K562 (cell line): ENCODE measurements around the gene CAMK2G. TPM values are rescaled to one million over a fixed set of nuclear protein-coding genes. Genes with fewer than 3 reads are reported as not detected.

Experiments used
- ATAC-seq: fragments of 200-7000 bp; cut with Tn5 transposase; 3 replicates; pipeline ENCODE4 v1.9.1; 2020; ENCODE audit warnings: moderate library complexity
- BruUV-seq: library from RNA; stranded (reverse); fragments of 400-500 nt; replicated peaks from 2 replicates; lab custom pipeline; 2021; lab: Mats Ljungman, UMichigan
- CTCF ChIA-PET: fragments of 300-600 bp; formaldehyde crosslinking; extraction: SDS; loops from one replicate; lab custom pipeline; 2021; ENCODE audit warnings: low intra/inter-chr PET ratio; lab: Yijun Ruan, JAX
- POLR2A ChIA-PET: fragments of 300-600, 350-650 bp; sonication (Branson Sonifier 250); formaldehyde crosslinking; extraction: SDS; loops from one replicate; lab custom pipeline; 2021; ENCODE audit warnings: antibody characterized with exemption, inconsistent platforms; lab: Yijun Ruan, JAX
- DNase-seq, 4 experiments: peaks; one replicate each; pipeline versions ENCODE4 v3.0.0 to v3.0.0-alpha.2; 2011 to 2018; ENCODE audit warnings: low spot score in 3 of 4, mixed read lengths in 3 of 4; ENCODE audit errors: extremely low read depth in 1 of 4
- FAIRE-seq: peaks from 2 replicates; lab custom pipeline; 2011; peaks lifted over from hg19 to GRCh38; lab: Jason Lieb, UNC
- H2AFZ ChIP-seq: 2 replicates; pipeline ENCODE4 v1.6.0; 2011; ENCODE audit warnings: low read depth, low read length, control low read depth, inconsistent platforms
- H3K27ac ChIP-seq: fragments of 200-600 bp; 3 replicates; pipeline ENCODE4 v1.8.0; 2011; ENCODE audit warnings: low read depth, mild to moderate bottlenecking, control low read depth, inconsistent platforms, low read length, moderate library complexity, mixed read lengths; ENCODE audit errors: extremely low read depth
- H3K27me3 ChIP-seq, 2 experiments: fragments of 300-600 bp in 1 of 2; 2 replicates in 1 of 2; 3 replicates in 1 of 2; pipeline versions ENCODE4 v1.6.0 to v1.8.0; 2011; ENCODE audit warnings: inconsistent platforms in 2 of 2, low read length in 2 of 2, mild to moderate bottlenecking in 1 of 2, mixed read lengths in 1 of 2, moderate library complexity in 1 of 2; ENCODE audit not compliant: control insufficient read depth in 2 of 2, insufficient read depth in 2 of 2
- H3K36me3 ChIP-seq: fragments of 300-600 bp; 3 replicates; pipeline ENCODE4 v1.8.0; 2011; ENCODE audit warnings: mild to moderate bottlenecking, low read length, inconsistent platforms; ENCODE audit not compliant: control insufficient read depth, insufficient read depth
- H3K4me1 ChIP-seq, 2 experiments: fragments of 200-600 bp in 1 of 2; replicated peaks in 1 of 2; 2 replicates in 1 of 2; 3 replicates in 1 of 2; pipeline versions ENCODE4 v1.5.1 to v1.8.0; 2011; ENCODE audit warnings: inconsistent platforms in 2 of 2, low read length in 2 of 2, mild to moderate bottlenecking in 1 of 2, mixed read lengths in 1 of 2, moderate library complexity in 1 of 2; ENCODE audit not compliant: control insufficient read depth in 2 of 2, insufficient read depth in 2 of 2
- H3K4me2 ChIP-seq: 2 replicates; pipeline ENCODE4 v1.6.1; 2011; ENCODE audit warnings: low read length, control low read depth, inconsistent platforms, mixed read lengths; ENCODE audit not compliant: insufficient read depth
- H3K4me3 ChIP-seq: fragments of 200-600 bp; sonication (generic), shearing (Covaris generic); 2 replicates; pipeline ENCODE4 v1.5.1; 2016; ENCODE audit warnings: control low read depth, inconsistent platforms
- H3K79me2 ChIP-seq: fragments of 200-600 bp; 3 replicates; pipeline ENCODE4 v1.8.0; 2011; ENCODE audit warnings: low read length, inconsistent platforms; ENCODE audit not compliant: control insufficient read depth, insufficient read depth
- H3K9ac ChIP-seq, 2 experiments: 2 replicates each; pipeline versions ENCODE4 v1.6.0 to v1.6.1; 2011; ENCODE audit warnings: low read depth in 2 of 2, low read length in 2 of 2, control low read depth in 1 of 2, inconsistent platforms in 1 of 2, mild to moderate bottlenecking in 1 of 2, mixed read lengths in 1 of 2; ENCODE audit not compliant: insufficient read depth in 1 of 2
- H3K9me1 ChIP-seq: one replicate; pipeline ENCODE4 v1.6.0; 2011; ENCODE audit warnings: inconsistent platforms, mild to moderate bottlenecking, low read length, moderate library complexity; ENCODE audit not compliant: control insufficient read depth, insufficient read depth
- H3K9me3 ChIP-seq: replicated peaks from 2 replicates; pipeline ENCODE4 v1.5.1; 2011; ENCODE audit warnings: low read depth, low read length, inconsistent platforms; ENCODE audit not compliant: control insufficient read depth, insufficient read depth
- H4K20me1 ChIP-seq: replicated peaks from 2 replicates; pipeline ENCODE4 v1.6.1; 2011; ENCODE audit warnings: low read length, inconsistent platforms, mixed read lengths; ENCODE audit not compliant: control insufficient read depth, insufficient read depth
- BMI1 ChIP-seq: fragments of 150-350 bp; IDR thresholded peaks from 2 replicates; pipeline ENCODE4 v1.6.1; 2014; ENCODE audit warnings: low read length
- CXXC5 ChIP-seq: fragments of 250-450 bp; sonication (Bioruptor Pico); IDR thresholded peaks from 2 replicates; pipeline ENCODE4 v1.8.0; 2022; ENCODE audit warnings: inconsistent platforms, mild to moderate bottlenecking, moderate library complexity
- FOS ChIP-seq: IDR thresholded peaks from 3 replicates; pipeline ENCODE4 v1.6.1; 2011; ENCODE audit not compliant: insufficient read length; ENCODE audit errors: extremely low read depth
- HMG20A ChIP-seq: fragments of 450-650 bp; formaldehyde crosslinking; conservative IDR thresholded peaks from 2 replicates; pipeline ENCODE4 v1.4.0; 2020; ENCODE audit warnings: mild to moderate bottlenecking, mixed read lengths
- JUND ChIP-seq, 2 experiments: IDR thresholded peaks; 2 replicates in 1 of 2; 3 replicates in 1 of 2; pipeline ENCODE4 v1.6.1; 2011; ENCODE audit warnings: borderline replicate concordance in 2 of 2, low read depth in 2 of 2, low read length in 2 of 2, improper control_type of control experiment in 1 of 2, missing biosample characterization in 1 of 2, missing genetic modification characterization in 1 of 2, missing genetic modification reagents in 1 of 2
- POLR2A ChIP-seq: fragments of 450-650 bp; conservative IDR thresholded peaks from 2 replicates; pipeline ENCODE4 v1.6.1; 2016
- SMC3 ChIP-seq: conservative IDR thresholded peaks from 2 replicates; pipeline ENCODE4 v1.6.1; 2011; ENCODE audit warnings: low read depth, low read length, improper control_type of control experiment; ENCODE audit not compliant: insufficient read depth
- STAG1 ChIP-seq: sonication (generic); formaldehyde crosslinking; IDR thresholded peaks from 2 replicates; pipeline ENCODE4 v1.5.0; 2020; ENCODE audit warnings: missing genetic modification reagents, borderline replicate concordance
- ZNF134 ChIP-seq: fragments of 250-450 bp; sonication (Bioruptor Pico); conservative IDR thresholded peaks from 2 replicates; pipeline ENCODE4 v1.4.0; 2020
- WGBS: fragments of 100-300 bp; shearing (Covaris generic); methylation state at CpG from one replicate; pipeline ENCODE4 v1.1.6; 2016; ENCODE audit warnings: low coverage, mixed read lengths; ENCODE audit not compliant: insufficient coverage; ENCODE audit errors: missing lambda C conversion rate; 5-methylcytosine and 5-hydroxymethylcytosine counted together
- in situ Hi-C: fragments of 300-500 bp; cut with MboI; formaldehyde crosslinking; loops from 4 replicates; pipeline ENCODE4 v1.15.0; 2018; ENCODE audit warnings: inconsistent platforms, mixed read lengths
- intact Hi-C: fragments of 100-400 bp; cut with micrococcal nuclease; formaldehyde crosslinking; loops from 2 replicates; pipeline ENCODE4 v1.14.2; 2022
- polyA plus RNA-seq, 8 experiments: library from polyadenylated mRNA; depleted of rRNA in 4 of 8; stranded (reverse) in 5 of 8; unstranded in 3 of 8; fragments of >200 nt; fragmentation: Nextera tagmentation in 2 of 8; fragmentation: Illumina TruSeq in 1 of 8; extraction: Ambion mirVana in 2 of 8; extraction: Trizol in 1 of 8; gene quantifications; 2 replicates each; pipeline versions ENCODE4 v1.2.1 to v1.2.3, GENCODE V29; 2011 to 2014; ENCODE audit warnings: inconsistent platforms in 1 of 8, missing spikeins in 1 of 8
- total RNA-seq, 7 experiments: library from RNA; depleted of rRNA in 6 of 7; stranded (reverse); fragments of >200 nt in 6 of 7; fragmentation: Illumina TruSeq in 2 of 7; extraction: Trizol in 2 of 7; gene quantifications; 2 replicates each; pipeline versions ENCODE4 v1.2.1 to v1.2.3, GENCODE V29; 2011 to 2021; ENCODE audit warnings: low replicate concordance in 1 of 7
- TF ChIP-seq, protein P1 (sequence below): sonication (generic); formaldehyde crosslinking; IDR thresholded peaks from 2 replicates; pipeline ENCODE4 v1.8.1; 2023; ENCODE audit warnings: mild to moderate bottlenecking, missing genetic modification reagents
- TF ChIP-seq, protein P2 (sequence below): fragments of 250-450 bp; sonication (Bioruptor Pico); IDR thresholded peaks from 2 replicates; pipeline ENCODE4 v1.4.0; 2020; ENCODE audit warnings: mild to moderate bottlenecking, moderate library complexity

Gene CAMK2G
- total and polyA plus RNA-seq, 9 of the 15 experiments (the other 6 are each of a cell fraction or from before 2014, with no cell fraction given) = 9.0 to 37.9 (median 32.6) TPM

DNA sequence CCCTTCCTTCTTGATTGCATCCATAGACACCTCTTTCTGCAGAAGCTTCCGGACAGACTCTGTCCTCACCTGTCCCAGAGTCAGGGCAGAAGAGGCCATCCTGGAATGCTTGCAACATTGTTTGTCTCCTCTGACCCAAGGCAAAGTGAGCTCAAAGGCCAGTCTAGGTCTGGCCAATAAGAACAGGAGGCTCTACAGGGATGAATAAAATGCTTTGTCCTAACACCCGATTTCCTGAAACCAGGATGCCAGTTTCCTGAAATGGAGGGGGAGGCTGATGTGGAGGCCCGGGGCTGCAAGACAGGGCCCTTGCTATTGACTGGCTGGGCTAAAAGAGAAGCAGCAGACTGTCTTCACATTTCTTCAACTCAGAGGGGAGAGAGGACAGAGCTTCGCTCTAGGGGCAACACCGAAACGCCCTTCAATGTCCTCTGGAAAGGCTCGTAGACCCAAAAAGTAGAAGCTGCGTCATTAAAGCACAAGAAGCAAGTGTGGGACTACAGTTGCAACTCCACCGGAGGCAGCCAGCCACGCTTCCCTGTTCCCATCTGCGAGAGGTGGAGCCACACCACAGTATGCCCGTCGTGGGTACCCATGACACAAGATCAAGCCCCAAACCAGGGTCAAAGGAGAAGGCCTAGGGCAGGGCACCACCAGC lies 33.8 kb downstream of the CAMK2G start (continued):
- TF ChIP-seq, protein P1, sequence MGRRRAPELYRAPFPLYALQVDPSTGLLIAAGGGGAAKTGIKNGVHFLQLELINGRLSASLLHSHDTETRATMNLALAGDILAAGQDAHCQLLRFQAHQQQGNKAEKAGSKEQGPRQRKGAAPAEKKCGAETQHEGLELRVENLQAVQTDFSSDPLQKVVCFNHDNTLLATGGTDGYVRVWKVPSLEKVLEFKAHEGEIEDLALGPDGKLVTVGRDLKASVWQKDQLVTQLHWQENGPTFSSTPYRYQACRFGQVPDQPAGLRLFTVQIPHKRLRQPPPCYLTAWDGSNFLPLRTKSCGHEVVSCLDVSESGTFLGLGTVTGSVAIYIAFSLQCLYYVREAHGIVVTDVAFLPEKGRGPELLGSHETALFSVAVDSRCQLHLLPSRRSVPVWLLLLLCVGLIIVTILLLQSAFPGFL (CRISPR knock-in tag) = no peak
- TF ChIP-seq POLR2A = no peak

DNA sequence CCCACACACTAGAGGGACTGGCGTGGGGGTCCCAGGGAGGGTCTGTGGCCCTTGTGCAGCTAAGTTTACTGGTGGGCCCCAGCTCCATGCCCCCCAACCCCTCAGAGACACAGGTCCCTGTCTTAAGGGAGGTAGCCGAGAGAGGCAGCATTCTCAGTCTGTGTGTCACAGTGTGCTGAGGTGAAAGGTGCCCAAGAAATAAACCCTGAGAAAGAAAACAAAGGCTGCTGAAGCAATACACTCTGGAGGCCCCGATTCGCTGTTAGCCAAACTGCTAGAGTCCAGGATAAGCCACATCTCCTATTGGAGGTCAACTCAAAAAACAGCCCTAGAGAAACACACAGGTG lies 34.3 kb downstream of the CAMK2G start:
- no peak overlapping the region for H3K27ac ChIP-seq
- ATAC-seq = no peak
- POLR2A ChIA-PET = interaction anchor here (0.7 to 1.0 kb wide), 2 partner anchors 17 to 68 kb away, joined by 3 to 5 read pairs; a partner anchor contains a TSS
- H3K9me1 ChIP-seq = no peaks in the 10 kb centered on the region
- peaks cover 0 to 10% of the 10 kb centered on the region in 2 experiments; a peak in 1 of 5 replicates for H3K4me1 ChIP-seq
- no TSS peak for BruUV-seq
- H3K4me3 ChIP-seq = no peak overlapping the region
- 92% methylated on average over 4 of the region's 4 CpGs for WGBS
- intact Hi-C loops = no loop called here
- no peak for DNase-seq
- no peaks in the 10 kb centered on the region for H3K79me2 ChIP-seq
- H3K9ac ChIP-seq = no peak overlapping the region
- no peaks in the 10 kb centered on the region for H4K20me1 ChIP-seq
- no peaks in the 10 kb centered on the region for H3K27me3 ChIP-seq
- no peak for TF ChIP-seq SMC3
- TF ChIP-seq, protein P2, sequence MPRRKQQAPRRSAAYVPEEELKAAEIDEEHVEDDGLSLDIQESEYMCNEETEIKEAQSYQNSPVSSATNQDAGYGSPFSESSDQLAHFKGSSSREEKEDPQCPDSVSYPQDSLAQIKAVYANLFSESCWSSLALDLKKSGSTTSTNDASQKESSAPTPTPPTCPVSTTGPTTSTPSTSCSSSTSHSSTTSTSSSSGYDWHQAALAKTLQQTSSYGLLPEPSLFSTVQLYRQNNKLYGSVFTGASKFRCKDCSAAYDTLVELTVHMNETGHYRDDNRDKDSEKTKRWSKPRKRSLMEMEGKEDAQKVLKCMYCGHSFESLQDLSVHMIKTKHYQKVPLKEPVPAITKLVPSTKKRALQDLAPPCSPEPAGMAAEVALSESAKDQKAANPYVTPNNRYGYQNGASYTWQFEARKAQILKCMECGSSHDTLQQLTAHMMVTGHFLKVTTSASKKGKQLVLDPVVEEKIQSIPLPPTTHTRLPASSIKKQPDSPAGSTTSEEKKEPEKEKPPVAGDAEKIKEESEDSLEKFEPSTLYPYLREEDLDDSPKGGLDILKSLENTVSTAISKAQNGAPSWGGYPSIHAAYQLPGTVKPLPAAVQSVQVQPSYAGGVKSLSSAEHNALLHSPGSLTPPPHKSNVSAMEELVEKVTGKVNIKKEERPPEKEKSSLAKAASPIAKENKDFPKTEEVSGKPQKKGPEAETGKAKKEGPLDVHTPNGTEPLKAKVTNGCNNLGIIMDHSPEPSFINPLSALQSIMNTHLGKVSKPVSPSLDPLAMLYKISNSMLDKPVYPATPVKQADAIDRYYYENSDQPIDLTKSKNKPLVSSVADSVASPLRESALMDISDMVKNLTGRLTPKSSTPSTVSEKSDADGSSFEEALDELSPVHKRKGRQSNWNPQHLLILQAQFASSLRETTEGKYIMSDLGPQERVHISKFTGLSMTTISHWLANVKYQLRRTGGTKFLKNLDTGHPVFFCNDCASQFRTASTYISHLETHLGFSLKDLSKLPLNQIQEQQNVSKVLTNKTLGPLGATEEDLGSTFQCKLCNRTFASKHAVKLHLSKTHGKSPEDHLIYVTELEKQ = no peak
- TF ChIP-seq JUND (IDR thresholded peaks at IDR 0.05; ENCODE audit: borderline replicate concordance, low read depth, low read length) = no peak
- TF ChIP-seq JUND (tag; IDR thresholded peaks at IDR 0.05; ENCODE audit: borderline replicate concordance, low read depth, low read length) = no peak
- TF ChIP-seq CXXC5 (CRISPR knock-in tag) = no peak
- TF ChIP-seq BMI1 = no peak
- no peak for TF ChIP-seq ZNF134 (CRISPR knock-in tag)
- TF ChIP-seq STAG1 (CRISPR knock-in tag) = no peak
- TF ChIP-seq FOS = no peak
- TF ChIP-seq HMG20A (CRISPR knock-in tag) = no peak
- TF ChIP-seq, all 486 proteins: peak for 0
- in situ Hi-C loops = loop anchor here (5.0 to 10.0 kb wide), 2 partner anchors 97 to 1245 kb away; no protein-coding TSS in a partner anchor
- FAIRE-seq = no peak
- CTCF ChIA-PET = no interaction called here
- Histone ChIP-seq H3K4me2 (no peak overlapping the region), H3K36me3 (peaks cover 60% of the 10 kb centered on the region; the same call in 2 of the 3 replicates), H2AFZ (no peak overlapping the region), H3K9me3 (no peaks in the 10 kb centered on the region)
